ENCODE results near the gene OR10G8.
"Not testable (repeated sequence)": the region's sequence is repeated elsewhere in the genome, so short reads cannot be mapped to it uniquely, and the experiment has no call there.

The OR10G8 gene, protein sequence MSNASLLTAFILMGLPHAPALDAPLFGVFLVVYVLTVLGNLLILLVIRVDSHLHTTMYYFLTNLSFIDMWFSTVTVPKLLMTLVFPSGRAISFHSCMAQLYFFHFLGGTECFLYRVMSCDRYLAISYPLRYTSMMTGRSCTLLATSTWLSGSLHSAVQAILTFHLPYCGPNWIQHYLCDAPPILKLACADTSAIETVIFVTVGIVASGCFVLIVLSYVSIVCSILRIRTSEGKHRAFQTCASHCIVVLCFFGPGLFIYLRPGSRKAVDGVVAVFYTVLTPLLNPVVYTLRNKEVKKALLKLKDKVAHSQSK

DNA sequence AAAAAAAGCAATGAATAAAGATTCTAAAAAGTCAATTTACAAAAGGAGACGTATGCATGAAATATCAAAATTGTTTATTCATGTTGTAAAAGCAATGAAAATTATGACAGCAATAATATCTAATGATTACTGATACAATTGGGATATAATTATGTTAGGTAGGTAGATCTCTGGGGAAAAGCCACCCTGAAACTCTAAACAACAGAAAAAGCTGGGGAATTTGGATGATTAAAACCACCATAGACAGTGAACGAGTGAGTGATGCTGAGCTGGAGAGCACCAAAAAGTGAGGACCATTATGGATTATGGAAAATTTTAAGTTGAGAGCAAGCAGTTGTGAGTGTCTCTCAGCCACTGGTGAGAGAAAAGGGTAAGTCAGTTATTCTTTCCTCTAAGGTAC is at the start of gene OR10G8:
Gene OR10G8 (plus strand): TSS at position 301 of the 400 bp plus-strand sequence. CDS start 2,825 bp downstream, outside the sequence.
- H3K27ac ChIP-seq, result no peak within 1 kb of the TSS
- TF ChIP-seq, protein P1, sequence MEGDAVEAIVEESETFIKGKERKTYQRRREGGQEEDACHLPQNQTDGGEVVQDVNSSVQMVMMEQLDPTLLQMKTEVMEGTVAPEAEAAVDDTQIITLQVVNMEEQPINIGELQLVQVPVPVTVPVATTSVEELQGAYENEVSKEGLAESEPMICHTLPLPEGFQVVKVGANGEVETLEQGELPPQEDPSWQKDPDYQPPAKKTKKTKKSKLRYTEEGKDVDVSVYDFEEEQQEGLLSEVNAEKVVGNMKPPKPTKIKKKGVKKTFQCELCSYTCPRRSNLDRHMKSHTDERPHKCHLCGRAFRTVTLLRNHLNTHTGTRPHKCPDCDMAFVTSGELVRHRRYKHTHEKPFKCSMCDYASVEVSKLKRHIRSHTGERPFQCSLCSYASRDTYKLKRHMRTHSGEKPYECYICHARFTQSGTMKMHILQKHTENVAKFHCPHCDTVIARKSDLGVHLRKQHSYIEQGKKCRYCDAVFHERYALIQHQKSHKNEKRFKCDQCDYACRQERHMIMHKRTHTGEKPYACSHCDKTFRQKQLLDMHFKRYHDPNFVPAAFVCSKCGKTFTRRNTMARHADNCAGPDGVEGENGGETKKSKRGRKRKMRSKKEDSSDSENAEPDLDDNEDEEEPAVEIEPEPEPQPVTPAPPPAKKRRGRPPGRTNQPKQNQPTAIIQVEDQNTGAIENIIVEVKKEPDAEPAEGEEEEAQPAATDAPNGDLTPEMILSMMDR (conservative IDR thresholded peaks at IDR 0.05), result no peak

DNA sequence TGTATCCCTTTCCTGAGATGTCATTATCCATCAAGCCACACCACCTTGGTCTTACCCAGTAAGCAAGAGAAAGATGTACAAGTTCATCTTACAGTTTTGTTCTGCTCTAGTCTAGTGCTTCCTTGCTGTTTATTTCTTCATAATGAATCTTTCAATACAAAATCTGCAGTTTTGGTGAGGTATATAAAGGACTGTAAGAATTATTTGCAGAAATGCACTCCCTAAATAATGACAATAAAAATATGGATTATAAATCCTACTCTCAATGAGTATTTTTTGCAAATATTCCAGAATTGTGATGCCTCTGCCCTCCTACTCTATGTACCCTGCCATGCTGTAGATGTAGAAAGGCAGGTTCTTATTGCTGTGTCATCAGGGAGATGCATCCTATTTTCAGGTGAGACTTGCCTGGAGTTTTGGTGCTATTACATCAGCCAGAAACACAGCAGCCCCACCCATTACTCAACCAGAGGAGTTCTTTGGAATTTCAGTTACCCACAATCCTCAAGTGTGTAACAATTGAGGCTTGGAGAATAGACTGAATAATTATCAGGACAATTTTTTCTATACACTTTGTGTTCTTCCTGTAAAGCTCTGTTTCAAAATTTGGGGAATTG is 48.8 kb upstream of the OR10G8 start, which contains the start of gene OR10S1:
Gene OR10S1 (minus strand): TSS at position 51 of the 617 bp plus-strand sequence. CDS start 117 bp downstream, outside the sequence.
- TF ChIP-seq, protein P1 (conservative IDR thresholded peaks at IDR 0.05), result no peak
- no peak within 1 kb of the TSS for H3K27ac ChIP-seq

DNA sequence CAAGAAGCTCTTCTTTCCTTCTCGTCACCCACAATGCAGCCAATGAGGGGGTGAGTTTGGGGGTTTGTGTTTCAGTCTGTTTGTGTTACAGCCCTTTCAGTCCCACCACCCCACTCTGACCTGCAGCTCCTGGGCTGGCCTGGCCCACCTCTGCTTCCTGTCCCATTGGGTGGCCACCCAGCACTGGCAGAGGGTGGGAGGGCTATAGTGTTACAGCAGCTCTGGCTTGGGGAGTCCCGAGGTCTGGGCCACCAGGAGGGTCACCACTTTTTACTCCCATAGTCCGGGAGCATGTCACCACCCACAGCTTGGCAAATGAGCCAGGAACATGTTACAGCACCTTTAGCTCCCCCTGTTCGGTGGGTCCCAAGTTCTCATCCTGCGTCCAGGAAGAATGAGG is 47.3 kb upstream of the OR10G8 start:
- TF ChIP-seq, protein P1 (conservative IDR thresholded peaks at IDR 0.05), result no peak
- H3K27ac ChIP-seq, result no peak overlapping the region

DNA sequence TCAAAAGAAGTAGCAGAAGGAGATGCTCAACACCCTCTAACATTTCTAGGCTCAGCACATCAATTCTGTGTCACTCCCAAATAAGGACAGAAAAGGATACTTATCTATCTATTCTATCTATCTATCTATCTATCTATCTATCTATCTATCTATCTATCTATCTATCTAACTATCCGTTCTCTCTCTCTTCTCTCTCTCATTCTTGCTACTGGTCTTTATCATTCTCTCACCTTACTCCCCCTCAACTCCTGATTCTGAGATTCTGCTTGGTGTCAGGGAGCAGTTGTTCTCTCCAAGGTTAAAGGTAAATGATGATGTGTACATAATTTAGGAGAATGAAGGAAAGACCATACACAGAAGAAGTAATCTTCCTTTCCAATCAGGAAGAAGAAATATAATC is 31.5 kb upstream of the OR10G8 start, which contains the start of gene OR10G6:
Gene OR10G6 (minus strand): TSS at position 43 of the 400 bp plus-strand sequence. CDS start 0 bp downstream, at position 43.
- TF ChIP-seq, protein P1 (conservative IDR thresholded peaks at IDR 0.05), result no peak

DNA sequence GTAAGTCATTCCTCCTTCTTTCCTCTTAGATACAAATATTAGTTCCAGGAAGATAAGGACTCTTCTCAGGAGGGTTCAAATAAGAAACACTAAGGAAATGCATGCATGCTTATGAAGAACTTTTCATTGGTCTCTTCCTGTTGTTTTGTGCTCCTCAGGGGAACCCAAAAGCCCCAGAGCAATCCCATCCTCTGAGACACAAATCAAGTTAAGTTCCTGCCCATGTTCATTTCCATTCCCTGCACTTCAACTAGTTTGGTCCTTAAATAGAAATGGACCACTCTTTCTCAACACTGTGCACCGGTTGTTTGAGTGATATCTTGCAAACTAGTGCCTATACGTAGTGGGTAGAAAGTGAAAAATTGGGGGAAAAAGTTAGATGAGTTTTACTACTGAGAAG is 13.9 kb upstream of the OR10G8 start, which contains the start of gene OR10G4:
Gene OR10G4 (plus strand): TSS at position 301 of the 400 bp plus-strand sequence. CDS start 2,578 bp downstream, outside the sequence.
- H3K27ac ChIP-seq, result no peak within 1 kb of the TSS
- TF ChIP-seq, protein P1 (conservative IDR thresholded peaks at IDR 0.05), result no peak

More for the DNA sequence above, 31.5 kb upstream of the OR10G8 start, which contains the start of gene OR10G6:
- no peak within 1 kb of the TSS for H3K27ac ChIP-seq

DNA sequence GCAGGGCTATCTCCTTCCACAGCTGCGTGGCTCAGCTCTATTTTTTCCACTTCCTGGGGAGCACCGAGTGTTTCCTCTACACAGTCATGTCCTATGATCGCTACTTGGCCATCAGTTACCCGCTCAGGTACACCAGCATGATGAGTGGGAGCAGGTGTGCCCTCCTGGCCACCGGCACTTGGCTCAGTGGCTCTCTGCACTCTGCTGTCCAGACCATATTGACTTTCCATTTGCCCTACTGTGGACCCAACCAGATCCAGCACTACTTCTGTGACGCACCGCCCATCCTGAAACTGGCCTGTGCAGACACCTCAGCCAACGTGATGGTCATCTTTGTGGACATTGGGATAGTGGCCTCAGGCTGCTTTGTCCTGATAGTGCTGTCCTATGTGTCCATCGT is 10.8 kb upstream of the OR10G8 start:
- H3K27ac ChIP-seq, result not testable (repeated sequence)

DNA sequence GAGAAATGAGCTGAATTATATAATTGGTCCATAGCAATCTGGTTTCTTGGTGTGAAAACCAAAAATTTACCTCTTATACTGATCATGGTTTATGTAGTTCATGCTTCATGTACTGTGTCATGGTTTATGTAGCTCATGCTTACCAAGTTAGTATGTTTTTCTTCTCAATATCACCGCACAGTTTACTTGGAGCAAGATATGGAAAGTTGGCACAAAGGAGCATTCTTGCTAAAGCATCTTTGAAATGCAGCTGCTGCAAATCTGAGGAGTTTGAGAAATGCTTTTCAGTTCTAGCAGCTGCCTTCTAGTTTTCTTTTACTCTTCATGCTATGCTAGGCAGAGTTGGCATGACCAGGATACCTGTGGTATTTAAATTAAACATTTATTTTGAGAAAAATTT is 10.1 kb downstream of the OR10G8 start:
- TF ChIP-seq, protein P1 (conservative IDR thresholded peaks at IDR 0.05), result no peak
- H3K27ac ChIP-seq, result no peak overlapping the region

All from VCaP (cell line).